GF-D8 (cell line): ENCODE measurements around the gene CORO2A.

Experiments used
- DNase-seq: peaks from one replicate; lab custom pipeline; 2025; lab: John Stamatoyannopoulos, UW

CORO2A gene

GRCh38 chr9:98171176-98171925, 21.1 kb downstream of the CORO2A start:
- DNase-seq: no peak

DNA sequence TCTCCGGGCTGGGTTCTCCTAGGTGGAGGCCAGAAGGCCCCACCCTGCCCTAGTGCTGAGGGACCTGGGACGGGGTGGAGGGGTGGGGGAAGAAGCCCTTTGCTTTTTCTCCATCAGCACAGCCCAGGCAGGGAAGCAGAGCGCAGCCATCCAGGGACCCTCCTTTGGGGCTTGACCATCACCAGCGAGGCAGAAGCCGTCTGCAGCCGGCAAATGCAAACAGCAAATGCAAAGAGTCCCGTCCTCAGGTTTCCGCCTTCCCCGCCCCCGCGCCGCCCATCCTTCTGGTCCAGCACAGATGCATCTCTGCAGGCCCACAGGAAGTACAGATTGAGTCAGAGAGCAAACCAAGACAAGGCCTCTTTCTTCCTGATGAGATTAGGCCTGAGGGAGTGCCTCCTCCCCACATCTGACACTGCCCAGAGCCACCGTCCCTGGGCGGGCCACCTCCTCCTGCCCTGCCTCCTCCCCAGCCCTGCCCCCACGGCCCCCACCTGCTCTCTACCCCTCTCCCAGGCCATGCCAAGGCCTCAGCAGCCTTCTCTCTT, 23.4 kb downstream of the CORO2A start:
- DNase-seq: peak; percentile 57

DNA sequence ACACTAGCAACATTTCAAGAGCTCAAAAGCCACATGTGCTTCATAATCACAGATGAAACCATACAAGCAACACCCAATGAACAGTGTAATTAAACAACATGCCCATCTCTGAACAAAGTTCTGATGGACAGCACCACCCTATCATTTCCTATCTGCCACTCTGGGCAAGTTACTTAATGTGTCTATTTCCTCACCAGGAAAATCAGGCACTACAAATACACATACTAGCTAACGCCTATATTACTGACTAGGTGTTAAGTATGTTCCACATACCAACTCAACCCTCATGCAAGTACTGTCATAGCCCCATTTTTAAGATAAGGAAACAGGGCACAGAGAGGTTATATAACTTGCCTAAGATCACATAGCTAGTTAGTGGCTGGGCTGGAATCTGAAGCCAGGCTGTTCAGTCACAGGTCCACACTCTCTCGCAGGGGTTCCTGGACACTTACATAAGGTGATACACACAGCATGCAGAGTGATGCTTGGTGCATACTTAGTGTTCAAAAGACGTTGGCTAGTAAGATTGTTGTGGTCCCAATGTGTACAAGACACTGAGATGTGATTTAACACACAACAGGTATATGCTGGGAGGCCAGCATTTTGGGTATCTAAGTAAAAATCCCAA, 24.2 kb downstream of the CORO2A start:
- no peak for DNase-seq

GRCh38 chr9:98164912-98165311, 27.5 kb downstream of the CORO2A start:
- DNase-seq: no peak

GRCh38 chr9:98162613-98163012, 29.8 kb downstream of the CORO2A start:
- DNase-seq: no peak

- DNase-seq: no peak
Observed at GRCh38 chr9:98161851-98162250, 30.6 kb downstream of the CORO2A start.

DNA sequence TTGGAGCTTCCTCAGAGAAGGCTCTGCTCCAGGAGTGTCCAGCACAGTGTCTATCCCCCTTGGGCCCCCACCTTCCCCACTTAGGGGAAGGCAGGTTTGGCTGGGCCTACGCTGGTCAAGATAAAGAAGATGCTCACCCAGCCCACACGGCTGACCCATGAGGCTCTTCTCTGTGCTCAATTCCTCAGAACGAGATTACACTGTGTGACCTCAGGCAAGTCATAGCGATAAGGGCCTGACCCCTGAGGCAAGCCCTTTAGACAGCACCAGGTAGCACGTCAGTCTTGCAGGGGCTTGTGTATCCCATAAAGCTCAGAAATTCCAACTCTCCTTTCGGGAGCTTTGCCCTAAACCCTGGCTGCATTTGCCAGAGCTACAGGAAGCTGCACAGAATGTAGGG, 32.6 kb downstream of the CORO2A start:
- no peak for DNase-seq

DNA sequence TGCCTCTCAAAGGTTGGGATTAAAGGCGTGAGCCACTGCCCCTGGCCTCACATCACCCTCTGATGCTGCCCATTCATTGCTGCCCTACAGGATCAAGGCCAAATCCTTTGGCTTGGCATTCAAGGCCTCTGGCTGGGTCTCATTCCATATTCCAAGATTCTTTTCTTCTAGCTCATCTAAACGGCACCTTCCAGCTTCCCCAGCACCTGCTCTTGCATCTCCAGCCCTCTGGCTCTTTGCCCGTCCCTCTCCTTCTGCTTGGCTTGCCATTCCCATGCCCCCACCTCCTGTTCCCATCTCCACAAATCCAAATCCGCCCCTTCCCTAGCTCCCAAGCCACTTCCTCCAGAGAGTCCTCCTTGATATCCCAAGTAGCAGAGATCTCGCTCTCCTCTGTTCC, 33.1 kb downstream of the CORO2A start:
- DNase-seq: no peak

- DNase-seq: no peak
Observed at GRCh38 chr9:98158071-98158831, 34.2 kb downstream of the CORO2A start.

- no peak for DNase-seq
Observed at GRCh38 chr9:98157372-98157771, 35.1 kb downstream of the CORO2A start.

DNA sequence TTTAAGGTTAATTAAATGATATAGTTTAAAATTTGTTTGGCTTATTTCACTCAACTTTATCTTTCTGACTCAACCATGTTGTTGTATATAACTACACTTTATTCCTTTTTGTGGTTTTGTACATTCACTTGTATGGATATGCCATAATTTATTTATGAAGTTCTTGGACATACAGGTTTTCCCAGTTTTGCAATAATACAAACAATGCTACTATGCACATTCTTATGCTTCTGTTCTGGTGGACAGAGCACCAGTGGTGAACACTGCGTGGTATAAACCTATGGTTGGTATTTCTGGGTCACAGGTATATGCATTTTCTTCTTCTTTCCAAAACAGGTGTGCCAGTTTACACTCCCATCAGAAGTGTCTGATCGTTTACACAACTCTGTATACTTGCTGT, 37.8 kb downstream of the CORO2A start:
- DNase-seq: no peak

DNA sequence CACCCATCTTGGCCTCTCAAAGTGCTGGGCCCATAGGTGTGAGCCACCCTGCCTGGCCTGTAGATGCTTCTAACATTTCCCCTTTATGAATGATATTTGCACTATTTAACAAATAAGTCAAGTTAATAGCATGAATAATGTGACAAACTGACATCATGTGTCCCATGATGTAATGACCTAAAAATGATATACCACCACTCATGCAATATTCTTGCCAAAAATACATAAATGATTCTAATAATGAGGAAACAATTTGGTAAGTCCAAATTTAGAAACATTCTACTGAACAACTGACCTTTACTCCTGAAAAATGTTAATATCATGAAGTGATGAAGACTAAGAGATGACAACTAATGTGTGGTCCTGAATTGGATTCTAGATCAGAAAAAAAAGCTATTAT, 39.9 kb downstream of the CORO2A start:
- no peak for DNase-seq

DNA sequence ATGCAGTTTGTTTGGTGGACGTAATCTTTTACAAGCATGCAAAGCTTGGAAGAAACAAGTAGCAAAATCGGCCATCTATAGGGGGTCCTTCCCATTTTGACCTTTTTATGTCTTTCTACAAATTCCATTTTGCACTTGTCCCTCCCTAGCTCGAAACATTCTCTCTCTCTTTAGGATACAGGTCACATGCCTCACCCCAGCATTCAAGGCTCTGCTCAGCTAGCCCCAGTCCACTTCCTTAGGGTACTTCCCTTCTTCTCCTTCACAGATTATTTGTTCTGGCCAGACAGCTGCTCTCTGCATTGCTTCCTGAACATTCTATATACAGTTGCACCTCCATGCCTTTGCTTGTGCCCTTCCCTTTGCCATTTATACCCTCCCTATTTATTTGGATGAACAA, 41.7 kb downstream of the CORO2A start:
- no peak for DNase-seq

GRCh38 chr9:98150164-98150563, 42.3 kb downstream of the CORO2A start:
- no peak for DNase-seq

DNA sequence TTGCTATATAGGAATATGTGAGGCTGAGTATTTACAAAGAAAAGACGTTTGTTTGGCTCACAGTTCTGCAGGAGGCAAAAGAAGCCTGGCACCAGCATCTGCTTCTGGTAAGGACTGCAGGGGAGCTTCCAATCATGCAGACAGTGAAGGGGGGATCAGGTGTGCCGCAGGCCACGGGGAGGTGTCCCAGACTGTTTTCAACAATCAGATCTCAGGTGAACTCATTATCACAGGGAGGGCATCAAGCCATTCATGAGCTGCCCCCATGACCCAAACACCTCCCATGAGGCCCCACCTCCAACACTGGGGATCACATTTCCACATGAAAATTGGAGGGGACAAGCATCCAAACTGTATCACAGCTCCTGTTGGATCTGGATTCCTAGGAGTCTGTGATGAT, 43.0 kb downstream of the CORO2A start:
- DNase-seq: no peak

DNA sequence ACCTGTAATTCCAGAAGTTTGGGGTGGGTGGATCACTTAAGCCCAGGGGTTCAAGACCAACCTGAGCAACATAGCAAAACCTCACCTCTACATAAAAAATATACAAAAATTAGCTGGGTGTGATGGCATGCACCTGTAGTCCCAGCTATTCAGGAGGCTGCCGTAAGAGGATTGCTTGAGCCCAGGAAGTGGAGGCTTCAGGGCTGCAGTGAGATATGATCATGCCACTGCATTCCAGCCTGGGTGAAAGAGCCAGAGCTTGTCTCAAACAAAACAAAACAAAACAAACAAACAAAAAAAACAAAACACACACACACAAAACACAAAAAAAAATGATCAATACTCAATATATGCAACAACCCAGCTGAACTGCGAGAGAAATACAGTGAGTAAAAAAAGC, 44.0 kb downstream of the CORO2A start:
- DNase-seq: no peak

DNA sequence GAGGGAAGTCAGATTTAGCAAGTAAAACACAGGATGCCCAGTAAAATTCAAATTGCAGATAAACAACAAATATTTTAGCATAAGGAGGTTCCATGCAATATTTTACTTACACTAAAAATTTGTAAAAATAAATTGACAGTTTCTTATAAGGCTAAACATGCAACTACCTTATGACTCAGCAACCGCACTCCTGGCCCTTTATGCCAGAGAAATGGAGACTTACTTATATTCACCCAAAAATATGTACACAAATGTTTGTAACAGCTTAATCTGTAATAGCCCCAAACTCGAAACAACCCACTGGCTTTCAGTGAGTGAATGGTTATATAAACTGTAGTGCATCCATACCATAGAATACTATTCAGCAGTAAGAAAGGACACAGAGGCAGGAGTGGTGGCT, 44.9 kb downstream of the CORO2A start:
- DNase-seq: no peak

- peak; percentile 83 for DNase-seq
Observed at GRCh38 chr9:98146101-98146991, 46.1 kb downstream of the CORO2A start.

- no peak for DNase-seq
Observed at GRCh38 chr9:98144631-98145030, 47.8 kb downstream of the CORO2A start.

- no peak for DNase-seq
Observed at GRCh38 chr9:98144076-98144475, 48.4 kb downstream of the CORO2A start.

GRCh38 chr9:98142925-98143481, 49.4 kb downstream of the CORO2A start:
- DNase-seq: no peak
